H9 (cell line): ENCODE measurements around the gene ADRM1. TPM values are rescaled to one million over a fixed set of nuclear protein-coding genes. Genes with fewer than 3 reads are reported as not detected.
A peak's percentile ranks its signal among the peaks of the same experiment; 100 is the strongest.

Experiments used
- DNase-seq: peaks from one replicate; pipeline ENCODE4 v3.0.0-alpha.2; 2017
- H2AFZ ChIP-seq: one replicate; pipeline ENCODE4 v1.6.1; 2013; ENCODE audit warnings: mild to moderate bottlenecking, low read length, control low read depth, moderate library complexity
- H2AK5ac ChIP-seq: 2 replicates; pipeline ENCODE4 v1.6.1; 2013; ENCODE audit warnings: low read length, control low read depth, mixed read lengths; ENCODE audit not compliant: insufficient read length
- H2BK120ac ChIP-seq: one replicate; pipeline ENCODE4 v1.6.1; 2013; ENCODE audit warnings: low read depth, mild to moderate bottlenecking, low read length, control low read depth, inconsistent platforms; ENCODE audit not compliant: poor library complexity, severe bottlenecking
- H2BK12ac ChIP-seq: 2 replicates; pipeline ENCODE4 v1.6.1; 2013; ENCODE audit warnings: low read length, control low read depth, mixed read lengths, low read depth; ENCODE audit not compliant: insufficient read length
- H2BK15ac ChIP-seq: 2 replicates; pipeline ENCODE4 v1.6.1; 2013; ENCODE audit warnings: low read depth, low read length, control low read depth
- H2BK20ac ChIP-seq: one replicate; pipeline ENCODE4 v1.6.1; 2013; ENCODE audit warnings: low read depth, mild to moderate bottlenecking, low read length, control low read depth, inconsistent platforms; ENCODE audit not compliant: poor library complexity, severe bottlenecking
- H2BK5ac ChIP-seq: 2 replicates; pipeline ENCODE4 v1.6.1; 2013; ENCODE audit warnings: low read length, control low read depth, mixed read lengths; ENCODE audit not compliant: insufficient read length
- H3K14ac ChIP-seq: 2 replicates; pipeline ENCODE4 v1.6.1; 2013; ENCODE audit warnings: low read length, control low read depth; ENCODE audit not compliant: insufficient read depth
- H3K18ac ChIP-seq: 2 replicates; pipeline ENCODE4 v1.6.1; 2013; ENCODE audit warnings: low read depth, mild to moderate bottlenecking, mixed read lengths, low read length, control low read depth; ENCODE audit not compliant: insufficient read length
- H3K23ac ChIP-seq: 2 replicates; pipeline ENCODE4 v1.6.1; 2013; ENCODE audit warnings: low read length, control low read depth, mixed read lengths, low read depth; ENCODE audit not compliant: insufficient read length
- H3K23me2 ChIP-seq: 2 replicates; pipeline ENCODE4 v1.6.1; 2013; ENCODE audit warnings: low read depth, mild to moderate bottlenecking, mixed read lengths, low read length, control low read depth; ENCODE audit not compliant: insufficient read length, poor library complexity, severe bottlenecking
- H3K27ac ChIP-seq: 2 replicates; pipeline ENCODE4 v1.5.1; 2013; ENCODE audit warnings: low read length, control low read depth, mixed read lengths, low read depth; ENCODE audit not compliant: insufficient read length
- H3K27me3 ChIP-seq: 2 replicates; pipeline ENCODE4 v1.6.1; 2013; ENCODE audit warnings: low read length, control low read depth, inconsistent platforms; ENCODE audit not compliant: insufficient read depth
- H3K4ac ChIP-seq: 2 replicates; pipeline ENCODE4 v1.6.1; 2013; ENCODE audit warnings: low read depth, mild to moderate bottlenecking, control low read depth, inconsistent platforms, low read length, moderate library complexity
- H3K4me1 ChIP-seq: 2 replicates; pipeline ENCODE4 v1.6.1; 2013; ENCODE audit warnings: low read length, control low read depth, inconsistent platforms; ENCODE audit not compliant: insufficient read depth
- H3K4me2 ChIP-seq: 2 replicates; pipeline ENCODE4 v1.6.1; 2013; ENCODE audit warnings: low read length, control low read depth, mixed read lengths; ENCODE audit not compliant: insufficient read length, insufficient read depth
- H3K56ac ChIP-seq: 2 replicates; pipeline ENCODE4 v1.6.1; 2013; ENCODE audit warnings: low read depth, mild to moderate bottlenecking, mixed read lengths, low read length, control low read depth; ENCODE audit not compliant: insufficient read length
- H3K79me1 ChIP-seq: 2 replicates; pipeline ENCODE4 v1.6.1; 2013; ENCODE audit warnings: low read depth, mild to moderate bottlenecking, moderate library complexity, low read length, control low read depth, inconsistent platforms; ENCODE audit not compliant: insufficient read depth, poor library complexity, severe bottlenecking
- H3K79me2 ChIP-seq: 2 replicates; pipeline ENCODE4 v1.6.1; 2013; ENCODE audit warnings: low read length, control low read depth, inconsistent platforms; ENCODE audit not compliant: insufficient read depth
- H3K9ac ChIP-seq: 2 replicates; pipeline ENCODE4 v1.6.1; 2013; ENCODE audit warnings: low read length, control low read depth, mixed read lengths; ENCODE audit not compliant: insufficient read length; ENCODE audit errors: extremely low read depth
- H3K9me3 ChIP-seq: one replicate; pipeline ENCODE4 v1.6.1; 2013; ENCODE audit warnings: low read depth, low read length, inconsistent platforms; ENCODE audit not compliant: control insufficient read depth
- H3T11ph ChIP-seq: one replicate; pipeline ENCODE4 v1.6.1; 2013; ENCODE audit warnings: mild to moderate bottlenecking, low read length, control low read depth, inconsistent platforms
- H4K20me1 ChIP-seq: one replicate; pipeline ENCODE4 v1.6.1; 2013; ENCODE audit not compliant: control insufficient read depth, insufficient read length, insufficient read depth
- H4K5ac ChIP-seq: 2 replicates; pipeline ENCODE4 v1.6.1; 2013; ENCODE audit warnings: low read depth, mild to moderate bottlenecking, mixed read lengths, low read length, control low read depth; ENCODE audit not compliant: insufficient read length
- H4K8ac ChIP-seq: replicated peaks from 2 replicates; pipeline ENCODE4 v1.6.1; 2013; ENCODE audit warnings: low read length, control low read depth, mixed read lengths, low read depth; ENCODE audit not compliant: insufficient read length
- H4K91ac ChIP-seq: 2 replicates; pipeline ENCODE4 v1.6.1; 2013; ENCODE audit warnings: low read depth, mild to moderate bottlenecking, moderate library complexity, mixed read lengths, low read length, control low read depth; ENCODE audit not compliant: insufficient read length
- H3K27ac Mint-ChIP-seq, 3 experiments: 2 replicates in 2 of 3; 3 replicates in 1 of 3; pipeline ENCODE4 v1.8.0; 2020 to 2021; ENCODE audit warnings: mixed read lengths in 3 of 3, mild to moderate bottlenecking in 1 of 3, moderate library complexity in 1 of 3
- H3K27me3 Mint-ChIP-seq: 2 replicates; pipeline ENCODE4 v1.8.0; 2021; ENCODE audit warnings: low read depth, mild to moderate bottlenecking, moderate library complexity, mixed read lengths
- H3K36me3 Mint-ChIP-seq, 3 experiments: 2 replicates in 2 of 3; 3 replicates in 1 of 3; pipeline ENCODE4 v1.8.0; 2020 to 2021; ENCODE audit warnings: low read depth in 3 of 3, mixed read lengths in 3 of 3; ENCODE audit not compliant: insufficient read depth in 1 of 3
- H3K4me1 Mint-ChIP-seq, 2 experiments: 2 replicates each; pipeline ENCODE4 v1.8.0; 2020; ENCODE audit warnings: mixed read lengths in 2 of 2
- H3K4me3 Mint-ChIP-seq, 2 experiments: 2 replicates in 1 of 2; 3 replicates in 1 of 2; pipeline ENCODE4 v1.8.0; 2020 to 2021; ENCODE audit warnings: mild to moderate bottlenecking in 2 of 2, mixed read lengths in 2 of 2, moderate library complexity in 1 of 2
- H3K9me3 Mint-ChIP-seq, 2 experiments: 2 replicates in 1 of 2; 3 replicates in 1 of 2; pipeline ENCODE4 v1.8.0; 2020; ENCODE audit warnings: mild to moderate bottlenecking in 2 of 2, mixed read lengths in 2 of 2, moderate library complexity in 1 of 2
- WGBS: extraction: QIAGEN DNeasy Blood & Tissue Kit; methylation state at CpG from one replicate; pipeline ENCODE4 v1.1.7; 2013; ENCODE audit warnings: missing lambda C conversion rate, low lambda C conversion rate, mixed read lengths; ENCODE audit not compliant: insufficient read length; ENCODE audit errors: extremely low coverage; 5-methylcytosine and 5-hydroxymethylcytosine counted together
- total RNA-seq: library from RNA; stranded (reverse); gene quantifications from 2 replicates; pipeline ENCODE4 v1.2.1, GENCODE V29; 2021
- TF ChIP-seq, protein P1 (sequence below): fragments of 200-600 bp; sonication (generic); conservative IDR thresholded peaks from 3 replicates; pipeline ENCODE4 v1.8.0; 2021; ENCODE audit warnings: antibody characterized with exemption, mild to moderate bottlenecking

The ADRM1 gene
- total RNA-seq, 1 experiment from 2014 or later, result 153 TPM

DNA sequence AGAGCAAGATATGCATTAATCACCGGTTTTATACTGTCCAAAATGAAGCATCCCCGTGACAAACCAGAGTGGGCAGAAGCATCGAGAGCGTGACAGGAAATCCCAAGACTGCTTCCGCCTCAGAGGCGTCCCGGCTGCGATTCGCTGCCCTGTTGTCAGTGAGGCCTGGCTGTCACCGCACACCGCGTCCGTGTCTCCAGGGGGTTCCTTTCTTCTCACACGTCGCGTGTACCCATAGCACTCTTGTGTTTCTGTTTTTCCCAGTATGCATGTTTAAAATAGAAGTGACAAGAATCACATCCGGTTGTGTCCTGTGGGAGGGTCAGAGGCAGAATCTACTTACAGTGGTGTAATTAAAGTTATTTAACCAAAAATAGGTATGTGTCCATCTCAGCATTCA is 8.3 kb upstream of the ADRM1 start:
- H3K4me3 Mint-ChIP-seq, result no peak overlapping the region

More for the DNA sequence above, 8.3 kb upstream of the ADRM1 start:
- Histone ChIP-seq H3K9me3 (no peaks in the 10 kb centered on the region), H4K91ac (no peak overlapping the region), H2AFZ (no peak overlapping the region), H2AK5ac (no peak overlapping the region), H3K4ac (no peak overlapping the region), H3K23ac (no peak overlapping the region), H3K4me1 (no peaks in the 10 kb centered on the region), H2BK20ac (no peak overlapping the region), H4K8ac (no peak overlapping the region), H3K27me3 (no peaks in the 10 kb centered on the region), H3K79me2 (no peaks in the 10 kb centered on the region), H2BK120ac (no peak overlapping the region), H4K20me1 (peaks cover 3% of the 10 kb centered on the region), H3K27ac (no peak overlapping the region), H3K14ac (no peak overlapping the region), H2BK12ac (no peak overlapping the region), H3K18ac (no peak overlapping the region), H3K23me2 (no peaks in the 10 kb centered on the region), H3K79me1 (no peaks in the 10 kb centered on the region), H2BK5ac (no peak overlapping the region), H3K56ac (no peak overlapping the region), H3K9ac (no peak overlapping the region), H3T11ph (no peak overlapping the region), H4K5ac (no peak overlapping the region), H3K4me2 (no peak overlapping the region), H2BK15ac (no peak overlapping the region)
- peak overlapping the region in 1 of 3 experiments; percentile 64; a peak in 1 of 7 replicates for H3K27ac Mint-ChIP-seq
- DNase-seq, result no peak
- no peaks in the 10 kb centered on the region for H3K4me1 Mint-ChIP-seq
- H3K27me3 Mint-ChIP-seq, result no peaks in the 10 kb centered on the region; the same call in 1 of the 2 replicates
- whole genome bisulfite sequencing, result no CpG with 5 or more reads among the region's 17 CpGs
- H3K36me3 Mint-ChIP-seq, result peaks cover 7 to 48% (median 37%) of the 10 kb centered on the region in 3 experiments; a peak in 6 of 7 replicates
- TF ChIP-seq, protein P1, sequence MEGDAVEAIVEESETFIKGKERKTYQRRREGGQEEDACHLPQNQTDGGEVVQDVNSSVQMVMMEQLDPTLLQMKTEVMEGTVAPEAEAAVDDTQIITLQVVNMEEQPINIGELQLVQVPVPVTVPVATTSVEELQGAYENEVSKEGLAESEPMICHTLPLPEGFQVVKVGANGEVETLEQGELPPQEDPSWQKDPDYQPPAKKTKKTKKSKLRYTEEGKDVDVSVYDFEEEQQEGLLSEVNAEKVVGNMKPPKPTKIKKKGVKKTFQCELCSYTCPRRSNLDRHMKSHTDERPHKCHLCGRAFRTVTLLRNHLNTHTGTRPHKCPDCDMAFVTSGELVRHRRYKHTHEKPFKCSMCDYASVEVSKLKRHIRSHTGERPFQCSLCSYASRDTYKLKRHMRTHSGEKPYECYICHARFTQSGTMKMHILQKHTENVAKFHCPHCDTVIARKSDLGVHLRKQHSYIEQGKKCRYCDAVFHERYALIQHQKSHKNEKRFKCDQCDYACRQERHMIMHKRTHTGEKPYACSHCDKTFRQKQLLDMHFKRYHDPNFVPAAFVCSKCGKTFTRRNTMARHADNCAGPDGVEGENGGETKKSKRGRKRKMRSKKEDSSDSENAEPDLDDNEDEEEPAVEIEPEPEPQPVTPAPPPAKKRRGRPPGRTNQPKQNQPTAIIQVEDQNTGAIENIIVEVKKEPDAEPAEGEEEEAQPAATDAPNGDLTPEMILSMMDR, result no peak
- H3K9me3 Mint-ChIP-seq, result no peaks in the 10 kb centered on the region
